ENCODE measurements around the gene CACNA2D2.
A peak's percentile ranks its signal among the peaks of the same experiment; 100 is the strongest.

The CACNA2D2 gene

DNA sequence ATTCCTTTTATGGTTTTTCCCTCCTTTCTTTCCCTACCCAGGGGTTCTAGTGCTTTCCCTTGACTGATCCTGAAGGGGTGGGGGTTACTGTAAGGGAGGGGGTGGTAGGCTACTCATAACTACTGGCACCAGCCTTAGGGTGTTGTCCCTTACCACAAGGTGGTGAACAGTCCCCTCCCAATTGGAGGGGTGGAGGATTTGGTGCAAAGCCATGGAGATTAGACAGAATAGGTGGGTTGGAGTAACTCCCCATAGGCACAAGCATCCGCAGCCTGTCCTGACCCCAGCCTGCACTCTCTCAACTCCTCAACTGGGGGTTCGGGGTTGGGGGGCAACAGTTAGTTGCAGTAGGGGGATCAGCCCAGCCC, 178.3 kb downstream of the CACNA2D2 start:
- peaks cover 17% of the 10 kb centered on the region; the same call in 1 of the 2 replicates for H3K4me1 ChIP-seq (ENCODE audit: insufficient read depth, low read length)
- H3K9ac ChIP-seq (ENCODE audit: low read depth, low read length), result no peak overlapping the region

DNA sequence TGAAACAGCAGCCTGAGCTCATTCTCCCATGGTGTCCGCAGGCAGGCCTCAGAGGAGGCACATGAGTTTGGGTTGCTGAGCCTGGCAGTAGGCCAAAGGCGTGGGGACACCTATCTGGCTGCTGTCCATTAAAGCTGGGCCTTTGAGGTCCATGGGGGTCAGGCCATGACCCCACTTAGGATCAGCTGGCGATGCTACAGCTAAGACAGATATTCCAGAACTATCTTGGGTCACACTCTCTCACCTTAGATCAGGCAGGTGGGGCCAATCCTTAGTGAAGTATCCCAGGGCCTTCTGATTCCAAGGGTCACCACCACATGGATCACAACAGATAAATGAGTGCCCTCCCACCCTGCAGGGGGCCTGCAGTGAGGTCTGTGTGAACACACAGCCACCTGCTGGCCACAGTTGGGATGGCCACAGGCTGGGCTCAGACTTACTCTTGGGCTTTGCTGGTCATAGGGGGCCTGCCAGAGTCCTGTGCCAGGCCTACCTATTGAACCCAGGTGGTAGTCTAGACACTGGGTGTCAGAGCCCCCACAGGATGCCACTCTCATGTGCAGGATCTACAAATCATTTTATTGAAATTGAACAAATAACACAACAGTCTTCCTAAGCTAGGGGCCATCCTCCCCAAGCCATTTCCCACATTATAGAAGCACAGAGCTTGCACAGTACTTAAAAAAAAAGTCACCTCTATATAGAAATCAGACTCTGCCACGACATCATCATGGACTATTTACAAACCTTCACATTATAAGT, 178.9 kb downstream of the CACNA2D2 start:
- H3K9me3 ChIP-seq (ENCODE audit: control insufficient read depth, insufficient read depth, low read length), result no peaks in the 10 kb centered on the region
- H3K9ac ChIP-seq (ENCODE audit: low read depth, low read length), result no peak overlapping the region
- peaks cover 22% of the 10 kb centered on the region; the same call in 1 of the 2 replicates for H3K4me1 ChIP-seq (ENCODE audit: insufficient read depth, low read length)
- peaks cover 4% of the 10 kb centered on the region; the same call in 1 of the 2 replicates for H3K36me3 ChIP-seq (ENCODE audit: insufficient read depth, low read length)

More for the DNA sequence above, 178.3 kb downstream of the CACNA2D2 start:
- no peaks in the 10 kb centered on the region for H3K36me3 ChIP-seq (ENCODE audit: insufficient read depth, low read length)
- H3K9me3 ChIP-seq (ENCODE audit: control insufficient read depth, insufficient read depth, low read length), result no peaks in the 10 kb centered on the region

DNA sequence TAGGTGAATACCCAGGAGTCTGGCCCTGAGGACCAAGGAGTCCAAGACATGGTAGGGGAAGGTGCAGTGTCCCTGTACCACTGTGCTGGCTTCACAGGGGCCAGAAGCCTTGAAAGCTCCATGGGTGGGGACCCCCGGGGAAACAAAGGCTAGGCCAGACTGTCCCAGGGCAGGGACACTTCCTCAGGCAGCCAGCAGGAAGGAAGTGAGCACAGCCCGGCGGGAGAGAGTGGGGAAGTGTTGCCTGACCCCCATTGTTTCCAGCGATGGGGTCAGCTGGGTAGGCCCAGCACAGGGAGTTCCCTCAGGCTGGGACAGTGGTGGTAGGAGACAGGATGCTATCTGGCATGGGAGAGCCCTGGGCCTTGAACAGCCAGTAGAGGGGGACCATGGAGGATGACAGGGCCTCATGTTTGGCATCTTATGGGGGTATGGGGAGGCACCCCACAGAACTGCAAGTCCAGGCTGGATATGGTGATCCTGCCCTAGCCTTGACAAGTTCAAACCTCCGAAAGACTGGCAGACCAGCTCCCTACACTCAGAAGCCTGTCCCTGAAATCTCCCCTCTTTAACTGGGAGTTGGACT, 179.7 kb downstream of the CACNA2D2 start:
- no peak overlapping the region for H3K9ac ChIP-seq (ENCODE audit: low read depth, low read length)
- peaks cover 22% of the 10 kb centered on the region; the same call in 1 of the 2 replicates for H3K4me1 ChIP-seq (ENCODE audit: insufficient read depth, low read length)
- no peaks in the 10 kb centered on the region for H3K9me3 ChIP-seq (ENCODE audit: control insufficient read depth, insufficient read depth, low read length)
- H3K36me3 ChIP-seq (ENCODE audit: insufficient read depth, low read length), result peaks cover 9% of the 10 kb centered on the region

DNA sequence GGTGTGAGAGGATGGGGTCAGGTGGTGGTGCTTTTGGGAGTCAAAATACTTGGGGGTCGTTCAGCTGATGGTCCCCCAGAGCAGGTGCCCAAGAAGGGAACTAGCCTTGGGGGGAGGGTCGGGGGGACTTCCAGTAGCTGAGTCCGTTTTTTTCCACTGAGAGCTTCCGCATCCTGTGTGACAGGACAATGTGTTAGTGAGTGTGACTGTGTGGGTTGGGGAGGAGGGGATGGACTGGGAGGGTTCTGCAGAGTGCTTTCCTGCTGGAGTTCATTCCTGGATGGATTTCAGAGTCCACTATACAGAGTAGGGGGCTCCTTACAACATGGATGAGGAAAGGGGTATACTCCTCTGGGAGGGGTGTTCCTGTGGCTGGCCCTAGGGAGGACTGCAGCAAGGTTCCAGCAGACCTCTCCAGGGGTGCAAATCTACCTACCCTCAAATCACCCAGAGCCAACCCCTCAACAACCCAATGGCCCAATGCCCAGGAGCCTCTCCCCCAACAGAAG, 180.3 kb downstream of the CACNA2D2 start:
- Histone ChIP-seq H3K9me3 (ENCODE audit: control insufficient read depth, insufficient read depth, low read length) (no peaks in the 10 kb centered on the region), H3K36me3 (ENCODE audit: insufficient read depth, low read length) (peaks cover 9% of the 10 kb centered on the region), H3K4me1 (ENCODE audit: insufficient read depth, low read length) (peaks cover 22% of the 10 kb centered on the region; the same call in 1 of the 2 replicates), H3K9ac (ENCODE audit: low read depth, low read length) (peak overlapping the region; percentile 89; the same call in 1 of the 2 replicates)

DNA sequence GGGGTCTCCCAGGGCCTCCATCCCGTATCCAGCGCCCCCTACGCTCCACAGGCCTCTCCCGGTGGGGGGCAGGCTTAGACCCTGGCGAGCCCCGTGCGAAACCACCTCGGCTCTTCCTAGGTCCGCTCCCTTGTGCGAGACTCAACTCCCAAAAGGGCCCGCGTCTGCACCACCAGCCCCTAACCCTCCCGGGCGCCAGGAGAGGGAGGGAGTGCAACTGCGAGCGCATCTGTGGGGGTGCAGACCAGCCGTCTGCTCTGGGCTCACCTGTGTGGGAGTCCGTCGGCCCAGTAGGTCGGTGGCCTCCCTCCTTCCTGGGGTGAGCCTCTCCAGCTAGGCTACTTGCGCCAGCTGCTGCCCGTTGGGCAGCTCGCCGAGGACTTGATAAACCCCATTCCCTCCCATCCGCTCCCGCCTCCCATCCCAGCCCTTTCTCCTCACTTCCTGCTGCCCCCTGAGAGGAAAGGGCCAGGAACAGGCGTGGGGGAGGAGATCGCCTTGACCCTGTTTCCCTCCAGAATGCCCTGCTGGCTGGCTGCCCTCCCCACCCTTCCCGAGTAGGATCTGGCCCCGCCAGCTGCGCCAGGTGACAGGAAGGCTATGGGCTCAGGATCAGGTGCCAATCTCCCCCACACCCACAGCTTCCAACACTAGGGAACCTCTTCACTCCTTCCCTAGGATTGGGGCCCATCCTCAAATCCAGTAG, 180.9 kb downstream of the CACNA2D2 start, which contains the start of gene HYAL2:
HYAL2 (minus strand) TSS at position 360 of the 706 bp plus-strand sequence. CDS start 2,256 bp downstream, outside the sequence.
- peak within 1 kb of the TSS; percentile 89 for H3K9ac ChIP-seq (ENCODE audit: low read depth, low read length)
- H3K9me3 ChIP-seq (ENCODE audit: control insufficient read depth, insufficient read depth, low read length), result no peaks in the 10 kb centered on the region
- H3K36me3 ChIP-seq (ENCODE audit: insufficient read depth, low read length), result peaks cover 9% of the 10 kb centered on the region
- peaks cover 27% of the 10 kb centered on the region; the same call in 1 of the 2 replicates for H3K4me1 ChIP-seq (ENCODE audit: insufficient read depth, low read length)

DNA sequence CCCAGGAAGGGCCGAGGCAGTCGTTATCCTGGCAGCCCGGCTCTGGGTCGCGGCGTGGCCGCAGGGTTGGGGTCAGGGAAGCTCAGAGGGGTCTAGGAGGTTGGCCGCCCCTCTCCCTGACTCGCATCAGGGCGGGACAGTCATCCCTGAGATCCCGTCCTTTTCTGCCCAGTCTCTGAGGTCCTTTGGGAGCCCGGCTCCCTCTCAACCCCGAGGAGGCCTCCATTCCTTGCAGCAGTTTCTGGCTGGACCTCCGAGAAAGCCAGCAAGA, 181.4 kb downstream of the CACNA2D2 start:
- peak overlapping the region; percentile 89 for H3K9ac ChIP-seq (ENCODE audit: low read depth, low read length)
- peaks cover 32% of the 10 kb centered on the region; the same call in 1 of the 2 replicates for H3K4me1 ChIP-seq (ENCODE audit: insufficient read depth, low read length)
- peaks cover 9% of the 10 kb centered on the region for H3K36me3 ChIP-seq (ENCODE audit: insufficient read depth, low read length)
- no peaks in the 10 kb centered on the region for H3K9me3 ChIP-seq (ENCODE audit: control insufficient read depth, insufficient read depth, low read length)

DNA sequence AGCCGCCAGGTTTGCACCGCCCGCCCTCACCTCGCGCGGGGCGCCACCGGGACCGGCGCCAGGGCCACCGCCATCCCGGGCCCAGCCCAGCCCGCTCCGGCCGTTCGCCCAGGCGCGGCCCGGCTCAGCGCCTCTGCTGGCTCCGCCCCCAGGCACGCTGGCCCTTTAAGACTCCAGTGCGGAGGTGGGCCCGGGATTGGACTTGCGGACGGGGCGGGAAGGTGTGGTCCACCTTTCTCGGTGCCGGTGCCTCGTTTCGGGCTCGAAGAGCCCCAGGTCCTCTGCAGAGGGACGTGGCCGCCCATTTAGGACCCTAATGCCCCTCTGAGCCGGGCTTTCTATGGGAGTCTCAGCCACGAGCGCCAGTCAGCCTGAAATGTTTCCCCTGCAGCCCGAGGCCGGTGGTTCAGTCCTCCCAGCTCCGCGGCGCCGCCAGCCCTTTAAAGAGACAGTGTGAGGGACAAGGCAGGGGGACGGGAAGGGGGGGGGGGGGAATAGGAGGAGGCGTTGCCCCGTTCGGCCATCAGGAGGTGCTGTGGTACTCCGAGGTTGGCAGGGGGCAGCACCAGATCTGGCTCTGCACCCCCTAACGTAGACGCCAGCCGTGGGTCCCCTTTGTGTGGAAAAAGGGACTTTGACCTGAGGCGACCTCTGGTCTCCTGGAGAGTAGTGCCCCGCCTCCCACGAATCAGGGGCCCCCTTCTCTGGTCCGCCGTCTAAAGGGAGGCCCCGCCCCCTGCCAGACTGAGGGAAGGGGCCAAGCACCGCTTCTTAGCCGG, 181.9 kb downstream of the CACNA2D2 start:
- peaks cover 33% of the 10 kb centered on the region; the same call in 1 of the 2 replicates for H3K4me1 ChIP-seq (ENCODE audit: insufficient read depth, low read length)
- H3K36me3 ChIP-seq (ENCODE audit: insufficient read depth, low read length), result peaks cover 9% of the 10 kb centered on the region
- H3K9ac ChIP-seq (ENCODE audit: low read depth, low read length), result peak overlapping the region; percentile 89
- no peaks in the 10 kb centered on the region for H3K9me3 ChIP-seq (ENCODE audit: control insufficient read depth, insufficient read depth, low read length)

DNA sequence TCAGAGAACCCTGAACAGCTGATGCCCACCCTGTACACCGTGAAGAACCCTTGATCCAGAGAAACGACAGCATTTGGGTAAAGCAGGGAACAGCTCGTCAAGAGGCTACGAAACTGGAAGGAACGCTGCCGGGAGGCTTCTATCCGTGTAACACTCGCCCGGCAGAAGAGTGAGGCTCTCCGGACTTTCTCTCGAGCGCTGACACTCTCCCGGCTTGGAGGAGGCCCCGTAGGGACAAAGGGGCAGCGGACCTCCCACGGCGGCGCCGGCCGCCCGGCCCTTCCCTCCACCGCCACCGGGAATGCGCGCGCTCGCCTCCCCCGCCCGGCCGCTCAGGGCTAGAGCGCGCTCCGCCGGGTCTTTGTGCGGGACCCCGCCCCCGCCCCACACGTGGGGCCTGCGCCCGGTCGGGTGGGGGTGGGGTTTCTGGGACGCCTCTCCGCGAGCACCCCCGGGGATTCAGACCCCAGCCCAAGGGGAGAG, 182.5 kb downstream of the CACNA2D2 start:
- Histone ChIP-seq H3K4me1 (ENCODE audit: insufficient read depth, low read length) (peaks cover 36% of the 10 kb centered on the region; the same call in 1 of the 2 replicates), H3K9me3 (ENCODE audit: control insufficient read depth, insufficient read depth, low read length) (no peaks in the 10 kb centered on the region), H3K9ac (ENCODE audit: low read depth, low read length) (peak overlapping the region; percentile 89), H3K36me3 (ENCODE audit: insufficient read depth, low read length) (peaks cover 9% of the 10 kb centered on the region)

DNA sequence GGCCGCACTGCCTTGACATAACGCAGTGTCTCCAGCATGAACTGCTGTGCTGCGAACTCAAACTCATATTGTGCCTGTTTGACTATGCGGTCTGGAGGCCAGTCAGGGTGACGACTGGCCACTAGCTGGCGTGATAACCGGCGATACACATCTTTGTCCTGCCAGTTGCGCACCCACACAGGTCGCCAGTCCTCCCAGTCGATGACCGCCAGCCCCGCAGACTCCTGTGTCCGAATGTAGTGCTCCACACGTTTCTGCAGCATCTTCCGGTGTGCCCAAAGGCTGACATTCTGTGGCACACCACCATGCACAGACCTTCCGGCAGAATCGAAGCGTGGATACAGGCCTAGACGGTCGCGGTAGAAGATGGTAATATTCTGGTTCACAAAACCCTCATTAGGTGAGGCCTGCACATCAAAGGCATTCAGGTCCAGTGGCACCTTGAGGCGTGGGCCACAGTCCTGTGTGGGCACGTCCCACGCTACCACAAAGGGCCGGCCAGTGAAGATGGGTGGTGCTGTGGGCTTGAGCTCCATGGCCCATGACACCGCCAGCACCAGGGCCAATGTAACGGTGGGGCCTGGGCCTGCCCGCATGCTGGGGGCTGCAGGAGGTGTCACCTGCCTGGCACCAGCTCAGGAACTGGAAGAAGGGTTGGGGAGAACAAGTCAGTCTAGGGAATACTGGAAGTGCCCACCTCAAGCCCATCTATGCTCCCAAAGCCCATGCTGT, 183.4 kb downstream of the CACNA2D2 start:
- Histone ChIP-seq H3K9me3 (ENCODE audit: control insufficient read depth, insufficient read depth, low read length) (no peaks in the 10 kb centered on the region), H3K36me3 (ENCODE audit: insufficient read depth, low read length) (peaks cover 9% of the 10 kb centered on the region), H3K4me1 (ENCODE audit: insufficient read depth, low read length) (peaks cover 36% of the 10 kb centered on the region; the same call in 1 of the 2 replicates), H3K9ac (ENCODE audit: low read depth, low read length) (peak overlapping the region; percentile 89)

DNA sequence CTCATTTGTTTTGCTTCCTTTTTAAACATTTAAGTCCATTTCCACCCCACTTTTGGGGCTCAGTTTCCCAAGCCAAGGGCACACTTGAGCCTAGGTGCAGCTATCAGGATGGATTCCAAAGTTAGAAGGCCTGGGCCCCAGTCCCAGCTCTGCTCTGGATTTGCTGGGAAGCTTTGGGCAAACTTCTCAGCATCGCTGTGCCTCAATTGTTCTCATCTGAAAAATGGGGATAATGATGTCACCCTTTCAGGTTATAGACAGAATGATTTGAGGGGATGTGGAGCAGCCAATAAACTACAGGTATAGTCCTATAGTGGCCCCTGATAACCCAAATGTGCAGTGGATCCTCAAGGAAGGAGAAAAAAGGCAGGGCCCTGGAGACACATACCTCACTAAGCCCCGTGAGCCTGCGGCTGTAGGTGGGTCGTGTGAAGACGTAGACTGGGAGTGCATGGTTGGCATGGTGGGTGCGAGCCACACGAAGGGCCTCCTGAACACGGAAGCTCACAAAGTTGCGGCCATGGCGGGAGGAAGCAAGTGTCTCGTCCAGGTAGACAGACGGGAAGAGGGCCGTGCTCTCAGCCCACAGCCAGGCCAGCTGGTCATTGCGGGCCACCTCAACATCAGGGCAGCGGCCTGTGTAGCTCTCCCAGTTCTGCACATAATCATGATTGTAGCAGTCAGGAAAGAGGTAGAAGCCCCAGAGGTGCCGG, 184.1 kb downstream of the CACNA2D2 start:
- no peaks in the 10 kb centered on the region for H3K9me3 ChIP-seq (ENCODE audit: control insufficient read depth, insufficient read depth, low read length)
- peaks cover 9% of the 10 kb centered on the region for H3K36me3 ChIP-seq (ENCODE audit: insufficient read depth, low read length)
- H3K4me1 ChIP-seq (ENCODE audit: insufficient read depth, low read length), result peaks cover 35% of the 10 kb centered on the region; the same call in 1 of the 2 replicates
- no peak overlapping the region for H3K9ac ChIP-seq (ENCODE audit: low read depth, low read length)

DNA sequence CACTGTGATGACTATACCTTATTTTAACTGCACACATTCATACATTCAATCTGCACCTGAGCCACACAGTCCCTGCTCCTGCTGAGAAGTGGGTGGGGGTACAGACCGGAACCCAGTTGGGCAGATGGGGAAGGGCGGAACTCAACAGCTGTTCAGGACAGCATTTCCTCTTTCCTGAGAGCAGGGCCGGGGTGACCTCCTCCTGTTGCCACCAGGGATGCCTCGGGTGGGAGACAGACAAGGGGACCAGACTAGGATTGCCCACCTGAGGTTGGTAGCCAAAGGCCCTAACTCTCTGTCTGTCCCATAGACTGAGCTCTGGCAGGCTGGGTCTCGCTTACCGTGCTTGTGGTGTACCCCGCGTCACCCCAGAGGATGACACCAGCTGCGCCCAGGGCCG, 184.8 kb downstream of the CACNA2D2 start:
- no peaks in the 10 kb centered on the region for H3K9me3 ChIP-seq (ENCODE audit: control insufficient read depth, insufficient read depth, low read length)
- peaks cover 31% of the 10 kb centered on the region; the same call in 1 of the 2 replicates for H3K4me1 ChIP-seq (ENCODE audit: insufficient read depth, low read length)
- H3K9ac ChIP-seq (ENCODE audit: low read depth, low read length), result no peak overlapping the region
- peaks cover 9% of the 10 kb centered on the region for H3K36me3 ChIP-seq (ENCODE audit: insufficient read depth, low read length)

DNA sequence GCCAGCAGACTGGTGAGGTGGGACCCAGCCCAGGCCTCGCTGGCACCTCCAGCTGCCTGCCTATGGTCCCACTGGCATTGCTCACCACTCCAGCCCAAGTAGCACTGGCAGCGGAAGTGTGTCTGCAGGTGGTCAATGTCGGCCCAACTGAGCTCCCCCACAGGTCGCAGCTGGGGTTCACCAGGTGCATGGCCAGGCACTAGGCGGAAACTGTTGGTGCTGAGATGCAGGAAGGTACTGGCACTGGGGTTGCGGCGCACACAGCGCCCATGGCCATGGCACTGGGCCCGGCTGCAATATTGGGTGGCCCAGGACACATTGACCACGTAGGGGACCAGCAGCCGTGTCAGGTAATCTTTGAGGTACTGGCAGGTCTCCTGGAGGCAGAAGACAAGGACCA, 185.3 kb downstream of the CACNA2D2 start:
- Histone ChIP-seq H3K4me1 (ENCODE audit: insufficient read depth, low read length) (peaks cover 28% of the 10 kb centered on the region; the same call in 1 of the 2 replicates), H3K9ac (ENCODE audit: low read depth, low read length) (no peak overlapping the region), H3K36me3 (ENCODE audit: insufficient read depth, low read length) (peaks cover 9% of the 10 kb centered on the region), H3K9me3 (ENCODE audit: control insufficient read depth, insufficient read depth, low read length) (no peaks in the 10 kb centered on the region)

DNA sequence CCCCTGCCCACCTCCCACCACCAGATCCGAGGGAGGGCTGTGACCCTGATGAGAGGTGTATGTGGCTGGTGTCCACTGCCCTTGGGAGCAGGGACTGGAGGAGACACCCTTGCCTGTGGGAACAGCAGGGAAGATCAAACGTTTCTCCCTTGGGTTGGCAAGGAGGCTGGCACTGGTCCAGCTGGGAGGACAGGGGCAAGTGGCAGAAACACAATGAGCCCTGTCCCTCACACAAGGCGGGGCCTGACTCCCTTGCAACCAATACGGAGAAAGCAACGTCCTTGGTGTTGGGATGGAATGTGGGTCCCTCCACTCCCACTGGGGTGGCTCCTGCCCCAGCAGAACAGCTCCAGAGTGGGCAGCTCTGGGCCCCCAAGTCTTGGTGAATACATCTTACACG, 186.1 kb downstream of the CACNA2D2 start:
- Histone ChIP-seq H3K36me3 (ENCODE audit: insufficient read depth, low read length) (peaks cover 9% of the 10 kb centered on the region), H3K4me1 (ENCODE audit: insufficient read depth, low read length) (peaks cover 23% of the 10 kb centered on the region; the same call in 1 of the 2 replicates), H3K9me3 (ENCODE audit: control insufficient read depth, insufficient read depth, low read length) (no peaks in the 10 kb centered on the region), H3K9ac (ENCODE audit: low read depth, low read length) (no peak overlapping the region)

Data from ES-I3 (cell line).